Osteoblast (primary cell): ENCODE measurements around the gene DEGS1. TPM values are rescaled to one million over a fixed set of nuclear protein-coding genes. Genes with fewer than 3 reads are reported as not detected.

ENCODE experiments used
- DNase-seq: peaks from one replicate; pipeline ENCODE4 v3.0.0; 2011; ENCODE audit warnings: low spot score, mixed read lengths; ENCODE audit not compliant: insufficient read length; ENCODE audit errors: missing footprints
- H2AFZ ChIP-seq: 2 replicates; pipeline ENCODE4 v1.6.0; 2011; ENCODE audit warnings: mild to moderate bottlenecking, low read length
- H3K27ac ChIP-seq: 2 replicates; pipeline ENCODE4 v1.5.1; 2011; ENCODE audit warnings: mild to moderate bottlenecking, low read depth, low read length, moderate library complexity
- H3K27me3 ChIP-seq: 2 replicates; pipeline ENCODE4 v1.6.0; 2012; ENCODE audit warnings: mild to moderate bottlenecking, control low read depth, inconsistent platforms, low read length, moderate library complexity; ENCODE audit not compliant: insufficient read depth
- H3K36me3 ChIP-seq: 2 replicates; pipeline ENCODE4 v1.5.1; 2011; ENCODE audit warnings: mild to moderate bottlenecking, low read length, control low read depth, moderate library complexity; ENCODE audit not compliant: insufficient read depth
- H3K4me1 ChIP-seq: 2 replicates; pipeline ENCODE4 v1.5.1; 2011; ENCODE audit warnings: mild to moderate bottlenecking, low read length, control low read depth, moderate library complexity; ENCODE audit not compliant: insufficient read depth
- H3K4me2 ChIP-seq: 2 replicates; pipeline ENCODE4 v1.6.0; 2011; ENCODE audit warnings: mild to moderate bottlenecking, low read length; ENCODE audit not compliant: insufficient read depth
- H3K4me3 ChIP-seq: fragments of 200-600 bp; sonication (generic); 3 replicates; pipeline ENCODE4 v1.5.1; 2012; ENCODE audit warnings: mild to moderate bottlenecking, low read length, inconsistent platforms; ENCODE audit not compliant: insufficient read depth
- H3K79me2 ChIP-seq: 2 replicates; pipeline ENCODE4 v1.6.0; 2012; ENCODE audit warnings: mild to moderate bottlenecking, low read length, control low read depth, inconsistent platforms; ENCODE audit not compliant: insufficient read depth
- H3K9me3 ChIP-seq: 2 replicates; pipeline ENCODE4 v1.5.1; 2011; ENCODE audit warnings: low read depth, low read length, control low read depth
- H4K20me1 ChIP-seq: 2 replicates; pipeline ENCODE4 v1.6.0; 2012; ENCODE audit warnings: mild to moderate bottlenecking, low read length, control low read depth; ENCODE audit not compliant: insufficient read depth
- total RNA-seq: library from RNA; depleted of rRNA; stranded (reverse); fragments of >200 nt; gene quantifications from 2 replicates; pipeline ENCODE4 v1.2.3, GENCODE V29; 2012
- TF ChIP-seq, protein P1 (sequence below): IDR thresholded peaks from 2 replicates; pipeline ENCODE4 v1.5.1; 2011; ENCODE audit warnings: mild to moderate bottlenecking, low read depth, low read length, moderate library complexity; ENCODE audit errors: extremely low read depth

Gene DEGS1
- total RNA-seq, 1 donor, result 85.0 TPM

DNA sequence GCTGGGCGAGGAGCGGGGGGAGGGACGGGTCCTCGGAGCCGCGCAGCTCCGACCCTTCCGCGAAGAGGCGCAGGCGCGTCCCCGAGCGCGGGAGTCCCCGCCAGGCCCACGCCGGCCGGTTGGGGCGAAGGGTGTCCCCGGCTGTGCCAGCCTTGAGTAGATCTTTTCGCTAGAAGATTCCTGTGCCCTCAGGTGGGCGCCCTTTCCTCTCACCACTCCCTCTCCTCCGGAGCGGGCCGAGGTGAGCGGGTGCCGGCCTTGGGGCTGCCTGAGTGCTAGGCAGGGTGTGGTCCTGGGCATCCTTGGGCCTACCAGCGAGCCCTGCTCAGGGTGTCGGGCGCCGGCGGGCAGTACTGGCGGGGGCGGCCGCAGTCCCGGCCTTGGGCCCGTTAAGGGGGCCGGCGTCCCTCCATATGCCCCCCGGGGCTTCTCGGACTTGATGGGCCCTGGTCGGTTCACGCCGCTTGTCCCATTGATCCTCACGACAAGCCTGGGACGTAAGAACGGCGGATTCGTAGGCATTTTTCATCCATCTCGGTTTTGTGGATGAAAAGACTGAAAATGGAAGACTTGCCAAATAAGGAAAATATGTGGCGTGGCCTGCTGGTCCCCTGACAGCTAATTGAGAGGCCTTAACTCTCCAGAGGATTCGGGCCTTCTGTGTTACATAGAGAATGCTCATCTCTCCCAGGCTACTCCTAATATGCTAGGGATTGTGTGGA is 712 bp downstream of the DEGS1 start:
- Histone ChIP-seq H3K4me3 (peak overlapping the region; percentile 95), H2AFZ (peak overlapping the region; percentile 91), H3K27me3 (no peaks in the 10 kb centered on the region), H3K9me3 (no peaks in the 10 kb centered on the region), H4K20me1 (peaks cover 40% of the 10 kb centered on the region), H3K4me2 (peak overlapping the region; percentile 97), H3K79me2 (peaks cover 52% of the 10 kb centered on the region), H3K4me1 (peaks cover 18% of the 10 kb centered on the region), H3K27ac (peak overlapping the region; percentile 83), H3K36me3 (peaks cover 23% of the 10 kb centered on the region)
- peak; percentile 94 for DNase-seq
- TF ChIP-seq, protein P1, sequence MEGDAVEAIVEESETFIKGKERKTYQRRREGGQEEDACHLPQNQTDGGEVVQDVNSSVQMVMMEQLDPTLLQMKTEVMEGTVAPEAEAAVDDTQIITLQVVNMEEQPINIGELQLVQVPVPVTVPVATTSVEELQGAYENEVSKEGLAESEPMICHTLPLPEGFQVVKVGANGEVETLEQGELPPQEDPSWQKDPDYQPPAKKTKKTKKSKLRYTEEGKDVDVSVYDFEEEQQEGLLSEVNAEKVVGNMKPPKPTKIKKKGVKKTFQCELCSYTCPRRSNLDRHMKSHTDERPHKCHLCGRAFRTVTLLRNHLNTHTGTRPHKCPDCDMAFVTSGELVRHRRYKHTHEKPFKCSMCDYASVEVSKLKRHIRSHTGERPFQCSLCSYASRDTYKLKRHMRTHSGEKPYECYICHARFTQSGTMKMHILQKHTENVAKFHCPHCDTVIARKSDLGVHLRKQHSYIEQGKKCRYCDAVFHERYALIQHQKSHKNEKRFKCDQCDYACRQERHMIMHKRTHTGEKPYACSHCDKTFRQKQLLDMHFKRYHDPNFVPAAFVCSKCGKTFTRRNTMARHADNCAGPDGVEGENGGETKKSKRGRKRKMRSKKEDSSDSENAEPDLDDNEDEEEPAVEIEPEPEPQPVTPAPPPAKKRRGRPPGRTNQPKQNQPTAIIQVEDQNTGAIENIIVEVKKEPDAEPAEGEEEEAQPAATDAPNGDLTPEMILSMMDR, result no peak

DNA sequence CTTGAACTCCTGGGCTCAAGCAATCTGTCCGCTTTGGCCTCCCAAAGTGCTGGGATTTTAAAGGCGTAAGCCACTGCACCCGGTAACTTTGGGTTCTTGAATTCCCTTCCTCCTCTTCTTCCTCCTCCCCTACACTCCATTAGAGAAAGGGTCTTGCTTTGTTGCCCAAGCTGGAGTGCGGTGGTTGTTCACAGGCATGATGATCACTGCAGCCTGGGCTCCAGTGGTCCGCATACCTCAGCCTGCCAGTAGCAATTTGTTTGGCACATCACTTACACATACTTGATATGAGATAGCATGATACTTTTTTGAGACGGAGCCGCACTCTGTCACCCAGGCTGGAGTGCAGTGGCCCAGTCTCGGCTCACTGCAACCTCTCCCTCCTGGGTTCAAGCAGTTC is 2.2 kb downstream of the DEGS1 start:
- Histone ChIP-seq H3K4me3 (peak overlapping the region; percentile 13), H4K20me1 (peaks cover 44% of the 10 kb centered on the region), H3K27me3 (no peaks in the 10 kb centered on the region), H2AFZ (no peak overlapping the region), H3K4me2 (peak overlapping the region; percentile 97), H3K79me2 (peaks cover 67% of the 10 kb centered on the region), H3K36me3 (peaks cover 27% of the 10 kb centered on the region), H3K4me1 (peaks cover 18% of the 10 kb centered on the region), H3K9me3 (no peaks in the 10 kb centered on the region), H3K27ac (no peak overlapping the region)
- TF ChIP-seq, protein P1, result no peak
- DNase-seq, result peak; percentile 19

DNA sequence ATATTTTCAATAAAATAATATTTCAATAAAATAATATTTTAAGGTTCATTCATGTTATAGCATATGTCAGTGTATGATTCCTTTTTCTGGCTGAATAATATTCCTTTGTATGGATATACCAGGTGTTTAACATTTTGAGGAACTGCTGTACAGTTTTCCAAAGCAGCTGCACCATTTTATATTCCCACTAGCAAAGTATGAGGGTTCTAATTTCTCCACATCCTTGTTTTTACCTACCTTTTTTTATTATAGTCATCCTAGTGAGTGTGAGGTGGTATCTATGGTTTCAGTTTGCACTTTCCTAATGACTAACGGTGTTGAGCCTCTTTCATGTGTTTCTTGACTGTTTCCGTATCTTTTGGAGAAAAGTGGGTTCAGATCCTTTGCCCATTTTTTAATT is 5.2 kb downstream of the DEGS1 start:
- DNase-seq, result no peak
- peaks cover 45% of the 10 kb centered on the region for H3K36me3 ChIP-seq
- H3K79me2 ChIP-seq, result peaks cover 89% of the 10 kb centered on the region
- H3K4me1 ChIP-seq, result peaks cover 11% of the 10 kb centered on the region
- H2AFZ ChIP-seq, result no peak overlapping the region
- no peak overlapping the region for H3K27ac ChIP-seq
- no peak overlapping the region for H3K4me3 ChIP-seq
- H3K27me3 ChIP-seq, result no peaks in the 10 kb centered on the region
- H3K9me3 ChIP-seq, result no peaks in the 10 kb centered on the region
- H4K20me1 ChIP-seq, result peaks cover 51% of the 10 kb centered on the region
- TF ChIP-seq, protein P1, result no peak
- no peak overlapping the region for H3K4me2 ChIP-seq

DNA sequence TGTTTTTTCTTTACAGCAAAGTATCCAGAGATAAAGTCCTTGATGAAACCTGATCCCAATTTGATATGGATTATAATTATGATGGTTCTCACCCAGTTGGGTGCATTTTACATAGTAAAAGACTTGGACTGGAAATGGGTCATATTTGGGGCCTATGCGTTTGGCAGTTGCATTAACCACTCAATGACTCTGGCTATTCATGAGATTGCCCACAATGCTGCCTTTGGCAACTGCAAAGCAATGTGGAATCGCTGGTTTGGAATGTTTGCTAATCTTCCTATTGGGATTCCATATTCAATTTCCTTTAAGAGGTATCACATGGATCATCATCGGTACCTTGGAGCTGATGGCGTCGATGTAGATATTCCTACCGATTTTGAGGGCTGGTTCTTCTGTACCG is 6.5 kb downstream of the DEGS1 start:
- TF ChIP-seq, protein P1, result no peak
- DNase-seq, result no peak

More for the DNA sequence above, 6.5 kb downstream of the DEGS1 start:
- Histone ChIP-seq H3K27me3 (no peaks in the 10 kb centered on the region), H3K9me3 (no peaks in the 10 kb centered on the region), H3K4me3 (no peak overlapping the region), H3K4me2 (no peak overlapping the region), H3K4me1 (peaks cover 7% of the 10 kb centered on the region), H4K20me1 (peaks cover 44% of the 10 kb centered on the region), H2AFZ (no peak overlapping the region), H3K79me2 (peaks cover 81% of the 10 kb centered on the region), H3K36me3 (peaks cover 56% of the 10 kb centered on the region), H3K27ac (no peak overlapping the region)
